HG02852 (cell line): ENCODE results near the gene QRFP.
A peak's percentile ranks its signal among the peaks of the same experiment; 100 is the strongest.

ENCODE experiments used
- ATAC-seq: cut with Tn5 transposase; IDR thresholded peaks from one replicate; pipeline ENCODE4 v1.9.1; 2021; ENCODE audit warnings: mild to moderate bottlenecking, moderate library complexity; ENCODE audit not compliant: unreplicated experiment

The QRFP gene

GRCh38 chr9:130934246-130934645 lies 37.6 kb upstream of the QRFP start:
- no peak for ATAC-seq

- no peak for ATAC-seq
Measured at GRCh38 chr9:130933114-130934046, 36.8 kb upstream of the QRFP start.

DNA sequence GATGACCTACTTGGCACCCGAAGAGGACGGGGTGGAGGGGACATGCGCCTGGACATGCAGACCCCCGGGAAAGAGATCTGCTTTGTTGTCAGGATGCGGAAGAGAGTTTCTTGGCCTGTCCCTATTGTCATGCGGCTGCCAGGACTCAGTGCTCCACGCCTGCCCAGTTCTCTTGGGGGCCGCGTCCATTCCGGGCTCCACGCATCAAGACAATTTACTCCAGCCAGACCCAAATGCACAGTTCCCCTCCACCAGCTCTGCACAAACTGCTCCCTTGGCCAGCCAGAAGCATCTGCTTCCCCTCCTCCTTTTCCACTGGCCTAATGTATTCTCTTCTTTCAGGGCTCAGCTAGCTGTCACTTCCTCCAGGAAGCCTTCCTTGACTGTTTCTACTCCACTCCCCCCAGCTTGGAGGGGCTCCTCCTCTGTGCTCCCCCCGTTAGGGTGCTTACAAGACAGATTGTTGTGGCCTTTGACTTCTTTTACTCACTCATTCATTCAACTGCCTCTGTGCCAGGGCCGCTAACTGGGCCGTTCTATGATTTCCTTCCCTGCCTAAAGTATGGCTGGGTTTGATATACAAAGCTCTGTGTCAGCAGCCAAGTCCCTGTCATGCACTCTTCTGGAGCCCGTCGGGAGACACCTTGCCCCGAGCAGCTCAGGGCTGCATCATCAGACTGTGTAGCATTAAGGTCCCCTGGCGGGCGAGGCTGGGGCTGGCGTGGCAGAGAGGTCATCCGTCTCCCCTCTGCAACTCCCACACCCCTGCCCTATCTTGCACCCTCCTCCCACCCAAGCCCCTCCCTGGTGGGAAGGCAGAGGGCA lies 35.9 kb upstream of the QRFP start:
- no peak for ATAC-seq

DNA sequence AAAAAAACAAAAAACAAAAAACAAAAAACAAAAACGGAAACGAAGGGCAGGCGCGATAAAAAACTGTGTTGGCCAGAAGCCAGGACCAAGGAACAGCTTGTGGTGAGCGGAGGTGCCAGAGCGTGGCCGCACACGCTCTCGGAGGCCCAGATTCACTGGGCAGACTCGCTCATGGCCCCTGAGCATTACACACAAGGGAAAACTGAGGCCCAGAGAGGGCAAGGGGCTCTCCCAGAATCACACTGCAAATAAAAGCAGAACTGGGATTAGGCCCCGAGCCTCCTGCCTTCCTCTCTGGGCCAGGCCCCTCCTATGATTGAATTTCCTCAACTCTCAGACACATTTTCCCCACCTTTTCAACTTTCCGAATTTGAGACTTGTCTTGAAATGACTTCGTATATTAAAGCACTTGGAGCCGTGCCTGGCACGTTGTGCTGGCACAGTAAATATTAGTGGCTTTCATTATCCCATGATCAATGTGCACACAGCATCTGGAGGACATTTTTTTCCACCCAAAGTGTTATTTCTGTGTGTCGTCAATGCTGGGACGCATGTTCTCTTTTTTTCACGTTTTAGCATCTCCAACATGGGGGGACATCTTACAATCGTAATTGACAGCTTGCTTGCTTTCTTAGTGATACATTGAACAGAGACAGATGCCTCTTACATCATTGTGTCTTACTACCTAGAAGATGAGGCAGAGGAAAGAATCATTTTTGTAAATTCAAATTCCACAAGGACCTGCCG lies 35.1 kb upstream of the QRFP start:
- ATAC-seq, result no peak

GRCh38 chr9:130930804-130931349 lies 34.3 kb upstream of the QRFP start:
- no peak for ATAC-seq

GRCh38 chr9:130930132-130930803 lies 33.7 kb upstream of the QRFP start:
- no peak for ATAC-seq

DNA sequence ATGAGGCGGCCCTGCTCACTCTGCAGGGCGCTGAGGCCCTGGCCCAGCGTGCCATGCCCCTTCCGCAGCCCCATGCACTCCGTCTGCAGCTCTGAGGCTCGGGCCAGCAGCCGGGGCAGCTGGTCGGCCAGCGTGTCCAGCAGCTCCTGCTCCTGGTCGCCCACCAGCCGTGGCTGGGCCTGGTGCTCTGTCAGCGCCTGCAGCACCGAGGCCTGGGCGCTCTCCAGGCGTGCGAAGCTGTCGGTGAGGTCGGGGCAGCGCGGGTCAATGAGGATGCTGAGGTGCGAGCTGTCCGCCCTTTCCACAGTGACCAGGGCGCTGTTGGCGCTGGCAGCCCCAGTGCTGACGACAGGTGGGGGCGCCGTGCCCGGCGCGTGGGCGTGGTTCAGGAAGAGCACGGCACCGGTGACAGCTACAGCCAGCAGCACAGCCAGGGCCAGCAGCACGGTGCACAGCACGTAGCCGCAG lies 33.0 kb upstream of the QRFP start:
- ATAC-seq, result no peak

GRCh38 chr9:130927995-130928900 lies 31.6 kb upstream of the QRFP start:
- peak; percentile 55 for ATAC-seq

- ATAC-seq, result no peak
Measured at GRCh38 chr9:130927338-130927737, 30.7 kb upstream of the QRFP start.

DNA sequence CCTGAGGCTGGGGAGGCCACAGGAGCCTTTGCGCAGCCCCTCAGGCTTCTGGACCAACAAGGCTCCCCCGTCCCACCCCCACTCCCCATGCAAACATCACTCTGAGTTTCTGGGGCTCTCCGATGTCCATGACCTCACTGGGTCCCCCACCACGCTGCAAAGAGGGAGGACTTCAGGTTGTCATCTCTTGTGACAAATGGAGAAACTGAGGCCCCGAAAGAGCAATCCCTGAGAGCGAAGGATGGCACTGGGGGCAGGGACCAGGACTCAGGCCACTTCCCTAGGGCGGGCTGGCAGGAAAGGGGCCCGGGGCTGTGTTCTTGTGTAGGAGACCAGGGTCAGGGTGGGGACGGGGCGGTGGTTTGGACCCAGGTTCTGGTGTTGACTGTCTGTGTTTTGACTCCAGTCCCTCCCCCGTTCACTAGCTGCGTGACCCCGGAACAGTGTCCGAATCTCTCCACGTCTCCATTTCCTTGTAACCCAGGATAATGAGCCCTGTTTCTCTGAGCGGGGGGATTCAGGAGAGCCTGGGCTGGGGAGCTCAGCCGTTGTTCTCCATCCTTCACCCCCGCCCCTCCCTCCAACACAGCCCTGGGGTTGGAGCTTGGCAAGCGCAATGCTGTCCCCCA lies 28.6 kb upstream of the QRFP start:
- no peak for ATAC-seq

- ATAC-seq, result no peak
Measured at GRCh38 chr9:130924448-130924788, 27.8 kb upstream of the QRFP start.

GRCh38 chr9:130923611-130924447 lies 27.2 kb upstream of the QRFP start:
- no peak for ATAC-seq

DNA sequence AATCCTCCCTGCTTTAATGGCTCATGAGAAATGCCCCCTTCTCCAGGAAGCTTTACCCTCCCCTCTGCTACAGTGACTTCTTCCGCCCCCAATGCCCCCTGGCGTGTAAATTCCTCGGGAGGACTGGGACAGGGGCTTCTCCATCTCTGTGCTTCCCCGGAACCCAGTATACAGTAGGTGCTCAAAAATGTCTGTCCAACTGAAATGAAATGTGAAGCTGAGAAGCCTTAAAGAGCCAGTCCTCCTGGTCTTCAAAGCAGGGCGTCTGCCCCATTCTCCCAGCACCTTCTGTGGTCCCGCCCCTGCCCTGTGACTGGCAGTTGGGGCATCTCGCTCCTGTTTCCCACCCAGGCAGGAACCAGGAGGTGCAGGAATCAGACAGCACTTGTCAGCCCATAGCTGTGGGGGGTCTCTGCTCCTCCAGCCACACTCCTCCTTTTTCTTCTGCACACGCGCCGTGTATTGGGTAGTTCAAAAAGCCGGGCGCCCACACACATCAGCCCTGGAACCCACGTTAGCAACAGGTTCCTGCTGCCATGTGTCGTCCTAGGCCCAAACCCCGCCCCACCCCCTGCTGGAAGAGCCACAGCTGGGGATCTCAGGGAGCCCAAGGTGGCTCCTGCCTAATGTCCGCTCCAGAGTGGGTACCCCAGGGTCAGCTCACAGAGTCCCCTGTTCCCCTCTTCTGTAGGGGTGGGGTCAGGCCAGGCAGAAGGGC lies 26.4 kb upstream of the QRFP start:
- ATAC-seq, result no peak

DNA sequence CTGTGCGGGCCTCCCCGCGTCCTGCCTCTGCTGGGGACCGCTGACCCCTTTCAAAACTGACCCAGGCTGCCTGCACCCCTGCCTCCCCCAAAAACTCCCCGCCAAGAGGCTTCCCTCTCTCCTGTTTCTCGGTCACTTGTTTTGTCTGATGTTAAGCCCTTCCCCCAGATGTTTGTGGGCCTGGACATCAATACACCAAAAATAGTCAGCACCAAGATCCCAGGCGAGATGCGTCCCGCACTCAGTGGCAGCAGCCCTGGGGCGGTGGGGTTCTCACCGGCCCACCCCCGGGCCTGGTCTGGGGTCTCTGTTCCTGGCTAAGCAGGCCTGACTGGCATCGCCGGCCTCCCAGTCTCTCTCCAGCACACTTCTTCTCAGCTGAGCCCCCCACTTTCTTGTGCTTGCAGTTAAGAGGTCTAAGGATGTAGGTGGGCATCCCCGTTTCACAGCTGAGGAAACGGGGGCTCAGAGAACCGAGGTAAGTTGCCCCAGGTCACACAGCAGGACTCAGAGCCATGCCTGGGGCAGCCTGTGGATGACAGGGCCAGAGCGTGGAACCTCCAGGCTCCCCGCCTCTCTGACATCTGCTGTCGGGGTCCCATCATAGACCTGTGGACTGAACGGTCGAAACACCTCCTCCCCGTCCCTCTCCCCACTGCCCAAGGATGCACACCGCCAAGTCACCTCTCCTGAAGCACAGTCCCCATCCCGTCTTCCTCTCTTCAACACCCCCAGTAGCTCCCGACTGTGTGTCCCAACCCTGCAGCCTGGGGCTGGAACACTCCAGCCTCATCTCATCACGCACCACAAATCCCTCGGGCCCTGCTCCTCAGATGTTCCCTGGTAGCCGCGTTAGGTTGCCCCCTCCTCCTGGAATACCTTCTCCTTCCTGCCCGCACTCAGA lies 25.6 kb upstream of the QRFP start:
- no peak for ATAC-seq

GRCh38 chr9:130921300-130921988 lies 24.8 kb upstream of the QRFP start:
- ATAC-seq, result no peak
